GM13977 (cell line): ENCODE results near the gene SULT1A4.
"Not testable (repeated sequence)": the region's sequence is repeated elsewhere in the genome, so short reads cannot be mapped to it uniquely, and the experiment has no call there.

Experiments used
- DNase-seq: peaks from one replicate; pipeline ENCODE4 v3.0.0; 2012; ENCODE audit warnings: low spot score
- in situ Hi-C: fragments of 300-500 bp; cut with MboI; formaldehyde crosslinking; loops from one replicate; pipeline ENCODE4 v1.12.0; 2022; ENCODE audit warnings: low sequenced_read_pairs, low pct_unique_long_range_greater_than_20kb, mixed read lengths, inconsistent platforms; ENCODE audit not compliant: unreplicated experiment

Gene SULT1A4

GRCh38 chr16:29459706-29460646, at the start of gene SULT1A4:
Gene SULT1A4, plus strand, starts transcription at chr16:29459913. Its CDS starts 1,473 bp downstream, at chr16:29461386.
- in situ Hi-C loops, DNase-seq: not testable (repeated sequence)

- in situ Hi-C loops = not testable (repeated sequence)
Observed at GRCh38 chr16:29423587-29423986, 36.1 kb upstream of the SULT1A4 start.

GRCh38 chr16:29425390-29425789, 34.3 kb upstream of the SULT1A4 start:
- in situ Hi-C loops, DNase-seq: not testable (repeated sequence)

More at GRCh38 chr16:29423587-29423986, 36.1 kb upstream of the SULT1A4 start:
- not testable (repeated sequence) for DNase-seq

DNA sequence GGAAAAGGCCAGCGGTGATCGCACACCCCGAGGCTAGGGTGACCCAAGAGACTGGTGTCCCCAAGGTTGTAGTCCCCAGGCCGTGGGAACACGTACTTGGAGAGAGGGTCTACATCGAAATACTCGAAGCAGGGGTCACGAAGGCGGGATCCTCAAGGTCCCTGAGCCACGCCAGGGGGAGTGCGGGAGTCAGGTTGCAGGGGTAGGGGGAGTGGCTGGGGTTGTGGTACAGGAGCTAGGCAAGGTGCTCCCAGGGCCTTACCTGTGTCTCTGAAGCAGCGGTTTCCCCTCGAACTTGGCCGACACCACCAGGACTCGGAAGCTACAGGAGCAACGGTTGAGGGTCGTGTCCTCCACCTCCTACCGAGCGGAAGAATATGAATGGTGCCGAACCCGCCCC, 6.0 kb upstream of the SULT1A4 start:
- DNase-seq, in situ Hi-C loops: not testable (repeated sequence)

DNA sequence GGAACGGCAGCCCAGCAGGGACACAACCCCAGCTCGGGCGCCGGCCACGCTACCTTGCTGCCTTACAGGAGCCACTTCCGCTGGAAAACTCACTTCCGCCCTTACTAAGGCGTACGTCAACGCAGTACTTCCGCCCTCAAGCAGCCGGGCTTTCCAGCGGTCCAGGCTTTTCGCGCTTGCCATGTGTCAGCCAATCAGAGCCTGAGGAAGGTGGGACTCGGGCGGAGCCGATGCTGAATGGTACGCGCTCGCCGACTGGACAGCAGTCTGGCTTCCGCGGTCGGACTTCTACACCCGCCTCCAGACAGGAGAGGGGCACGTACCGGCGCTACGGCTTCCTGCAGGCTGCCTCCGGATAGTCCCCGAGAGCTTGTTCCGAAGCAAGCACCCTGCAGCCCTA, 5.4 kb upstream of the SULT1A4 start, which contains the start of the genes BOLA2 and SLX1B:
Gene BOLA2, minus strand, starts transcription at position 83 of the 400 bp plus-strand sequence. CDS start 98 bp downstream, outside the sequence.
Gene SLX1B, plus strand, starts transcription at position 265 of the 400 bp plus-strand sequence.
- in situ Hi-C loops, DNase-seq: not testable (repeated sequence)

DNA sequence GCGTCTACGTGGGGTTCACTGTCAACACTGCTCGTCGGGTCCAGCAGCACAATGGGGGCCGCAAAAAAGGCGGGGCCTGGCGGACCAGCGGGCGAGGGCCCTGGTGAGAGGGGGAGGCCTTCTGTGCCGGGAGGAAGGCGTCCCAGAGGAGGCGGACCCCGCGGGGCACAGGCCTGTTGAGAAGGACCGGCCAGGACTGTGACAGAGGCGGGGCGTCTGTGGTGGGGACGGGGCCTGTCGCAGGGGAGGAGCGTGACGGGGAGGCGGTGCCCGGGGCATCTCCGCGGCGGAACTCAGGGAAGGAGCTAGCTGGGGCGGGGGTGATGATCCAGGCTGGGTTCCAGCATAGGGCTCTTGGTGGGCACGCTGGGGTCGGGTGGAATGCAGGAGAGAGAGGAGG, 4.9 kb upstream of the SULT1A4 start:
- in situ Hi-C loops, DNase-seq: not testable (repeated sequence)

DNA sequence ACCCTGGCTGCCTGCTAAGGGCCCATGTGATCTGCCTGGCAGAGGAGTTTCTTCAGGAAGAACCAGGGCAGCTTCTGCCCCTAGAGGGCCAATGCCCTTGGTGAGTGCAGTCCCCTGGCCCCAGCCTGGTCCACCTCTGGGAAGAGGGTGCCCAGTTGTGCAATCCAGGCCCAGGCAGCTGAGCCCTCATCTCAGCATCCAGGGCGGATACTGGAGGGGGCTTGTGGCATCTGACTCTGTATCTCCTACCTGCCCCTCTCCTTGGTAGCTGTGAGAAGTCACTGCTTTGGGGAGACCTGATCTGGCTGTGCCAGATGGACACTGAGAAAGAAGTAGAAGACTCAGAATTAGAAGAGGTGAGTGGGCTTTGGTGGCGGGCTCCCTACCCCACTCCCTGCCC, 2.1 kb upstream of the SULT1A4 start:
- in situ Hi-C loops, DNase-seq: not testable (repeated sequence)

GRCh38 chr16:29460647-29461030, 926 bp downstream of the SULT1A4 start:
- DNase-seq, in situ Hi-C loops: not testable (repeated sequence)

DNA sequence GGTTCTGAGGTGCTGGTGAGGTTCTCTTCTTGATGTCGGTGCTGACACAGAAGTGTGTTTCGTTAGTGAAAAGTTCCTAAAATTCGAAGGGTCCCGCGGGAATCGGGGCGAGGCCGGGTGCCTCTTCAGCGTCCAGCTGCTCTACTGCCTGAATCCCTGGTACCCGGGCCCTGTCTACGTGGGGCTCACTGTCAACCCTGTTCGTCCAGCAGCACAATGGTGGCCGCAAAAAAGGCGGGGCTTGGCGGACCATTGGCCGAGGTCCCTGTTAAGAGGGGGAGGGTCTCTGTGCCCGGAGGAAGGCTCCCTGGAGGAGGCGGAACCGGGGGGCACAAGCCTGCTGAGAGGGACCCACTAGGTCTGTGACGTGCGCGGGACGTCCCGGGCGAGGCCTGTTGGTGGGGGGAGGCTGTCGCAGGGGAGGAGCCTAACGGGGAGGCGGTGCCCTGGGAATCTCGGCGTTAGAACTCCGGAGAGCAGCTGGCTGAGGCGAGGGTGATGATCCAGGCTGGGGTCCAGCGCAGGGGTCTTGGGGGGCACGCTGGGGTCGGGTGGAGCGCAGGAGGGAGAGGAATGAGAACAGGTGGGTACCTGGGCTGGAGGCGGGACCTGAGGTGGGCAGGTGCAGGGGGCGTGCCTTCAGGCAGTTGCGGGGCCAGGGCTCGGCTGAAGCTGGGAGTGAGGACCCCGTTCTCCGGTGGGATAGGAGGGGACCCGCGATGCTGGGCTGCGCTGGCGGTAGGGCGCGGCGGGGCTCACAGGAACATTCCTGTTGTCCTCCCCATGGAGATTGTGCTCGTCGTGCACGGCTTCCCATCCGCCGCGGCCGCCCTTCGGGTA, 6.5 kb downstream of the SULT1A4 start:
- in situ Hi-C loops, DNase-seq: not testable (repeated sequence)

DNA sequence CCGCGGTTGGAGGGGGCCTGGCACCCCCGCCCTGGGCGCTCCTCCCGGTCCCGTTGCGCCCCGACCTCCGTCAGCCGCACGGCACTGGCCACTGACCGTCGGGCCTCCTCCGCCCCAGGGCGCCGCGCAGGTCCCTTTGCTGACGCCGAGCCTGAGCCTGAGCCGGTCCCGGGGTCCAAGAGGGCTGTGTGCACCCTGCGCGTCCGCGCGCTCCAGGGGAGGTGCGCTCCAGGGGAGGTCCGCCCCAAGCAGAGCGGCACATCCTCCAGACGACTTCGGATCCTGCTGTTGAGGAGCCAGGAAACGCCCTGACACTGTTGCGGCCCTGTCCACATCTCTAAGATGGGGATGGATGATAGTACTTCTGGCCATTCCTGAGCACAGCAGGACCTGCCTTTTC, 7.2 kb downstream of the SULT1A4 start:
- DNase-seq, in situ Hi-C loops: not testable (repeated sequence)

DNA sequence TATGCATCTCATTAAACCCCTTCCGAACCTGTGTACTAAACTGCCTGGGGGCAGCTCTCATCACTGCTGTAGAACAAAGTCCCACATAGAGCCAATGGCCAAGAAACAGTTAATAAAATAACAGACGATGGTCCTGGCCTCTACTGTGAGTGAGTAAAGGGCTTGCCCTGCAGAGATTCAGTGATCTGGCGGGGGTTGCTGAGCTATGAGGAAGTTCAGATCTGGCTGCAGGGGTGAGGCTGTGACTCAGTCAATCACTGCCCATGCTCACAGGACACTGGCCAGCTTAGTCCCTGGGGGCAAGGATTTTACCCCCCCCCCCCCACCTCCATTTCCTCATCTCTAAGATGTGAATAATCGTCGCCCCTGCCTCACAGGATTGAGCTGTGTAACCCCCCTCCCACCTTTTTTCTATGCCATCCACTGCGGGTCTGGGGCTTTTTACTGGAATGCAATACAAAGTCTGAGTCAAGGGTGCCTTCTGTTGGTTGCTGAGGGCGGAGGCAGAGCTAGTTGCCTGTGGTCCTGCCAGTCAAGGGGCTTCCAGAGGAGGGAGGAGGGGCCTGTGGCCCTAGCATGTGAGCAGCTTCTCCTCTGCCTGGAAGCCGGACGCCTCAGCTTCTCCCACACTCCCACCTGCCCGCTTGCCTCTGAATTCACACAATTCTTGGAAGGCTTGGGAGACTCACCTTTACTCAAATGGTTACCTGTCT, 8.1 kb downstream of the SULT1A4 start:
- DNase-seq, in situ Hi-C loops: not testable (repeated sequence)

GRCh38 chr16:29469660-29470059, 9.9 kb downstream of the SULT1A4 start:
- in situ Hi-C loops = not testable (repeated sequence)

DNA sequence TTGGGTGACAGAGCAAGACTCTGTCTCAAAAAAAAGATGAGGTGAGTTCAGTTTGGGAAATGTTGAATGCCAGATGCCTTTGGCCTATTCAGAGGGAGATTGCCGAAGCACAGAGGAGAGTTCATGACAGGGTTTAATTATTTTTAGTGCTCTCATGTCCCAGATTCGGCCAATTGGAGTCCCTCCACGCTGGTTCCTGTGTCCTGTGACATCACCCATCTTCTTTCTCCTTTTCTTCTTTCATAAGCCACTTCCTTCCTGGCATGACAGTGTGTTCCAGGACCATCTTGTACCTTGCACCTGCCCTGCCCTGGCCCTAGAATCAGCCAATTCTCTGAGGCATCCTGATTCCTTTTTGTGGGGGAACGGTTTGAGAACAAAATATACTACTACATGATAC, 12.4 kb downstream of the SULT1A4 start:
- in situ Hi-C loops, DNase-seq: not testable (repeated sequence)

More at GRCh38 chr16:29469660-29470059, 9.9 kb downstream of the SULT1A4 start:
- not testable (repeated sequence) for DNase-seq

- in situ Hi-C loops, DNase-seq: not testable (repeated sequence)
Observed at GRCh38 chr16:29482276-29482675, 22.6 kb downstream of the SULT1A4 start.

- DNase-seq, in situ Hi-C loops: not testable (repeated sequence)
Observed at GRCh38 chr16:29506308-29506707, 46.6 kb downstream of the SULT1A4 start, which contains the start of gene NPIPB12. Gene NPIPB12, minus strand, starts transcription at chr16:29506408.
